GM18909 (cell line): ENCODE results near the gene CASP4.
"Not testable (repeated sequence)": the region's sequence is repeated elsewhere in the genome, so short reads cannot be mapped to it uniquely, and the experiment has no call there.

Experiments
- ATAC-seq: cut with Tn5 transposase; IDR thresholded peaks from one replicate; pipeline ENCODE4 v1.9.1; 2021; ENCODE audit warnings: mild to moderate bottlenecking; ENCODE audit not compliant: unreplicated experiment, poor library complexity

CASP4 gene

GRCh38 chr11:104962852-104963251 is 5.5 kb downstream of the CASP4 start:
- no peak for ATAC-seq

- no peak for ATAC-seq
Observed at GRCh38 chr11:104957280-104957679, 11.1 kb downstream of the CASP4 start.

- ATAC-seq: no peak
Observed at GRCh38 chr11:104956528-104956927, 11.8 kb downstream of the CASP4 start.

- ATAC-seq: peak; percentile 96
Observed at GRCh38 chr11:104946907-104947306, 21.5 kb downstream of the CASP4 start.

- no peak for ATAC-seq
Observed at GRCh38 chr11:104944076-104944475, 24.3 kb downstream of the CASP4 start.

GRCh38 chr11:104943561-104943960 is 24.8 kb downstream of the CASP4 start:
- ATAC-seq: no peak

GRCh38 chr11:104934594-104934993 is 33.8 kb downstream of the CASP4 start:
- ATAC-seq: no peak

- ATAC-seq: not testable (repeated sequence)
Observed at GRCh38 chr11:104934073-104934472, 34.3 kb downstream of the CASP4 start.

GRCh38 chr11:104928811-104929210 is 39.6 kb downstream of the CASP4 start:
- ATAC-seq: no peak

- ATAC-seq: no peak
Observed at GRCh38 chr11:104926771-104927611, 41.4 kb downstream of the CASP4 start.

GRCh38 chr11:104925850-104926249 is 42.5 kb downstream of the CASP4 start:
- no peak for ATAC-seq

GRCh38 chr11:104918113-104918824 is 50.1 kb downstream of the CASP4 start:
- peak; percentile 73 for ATAC-seq

- ATAC-seq: peak; percentile 41
Observed at GRCh38 chr11:104917271-104918112, 50.9 kb downstream of the CASP4 start.

GRCh38 chr11:104916442-104916841 is 51.9 kb downstream of the CASP4 start:
- no peak for ATAC-seq

GRCh38 chr11:104912102-104912501 is 56.3 kb downstream of the CASP4 start:
- ATAC-seq: no peak

GRCh38 chr11:104908186-104908531 is 60.2 kb downstream of the CASP4 start:
- no peak for ATAC-seq

GRCh38 chr11:104907521-104908185 is 60.7 kb downstream of the CASP4 start:
- ATAC-seq: peak; percentile 92

- no peak for ATAC-seq
Observed at GRCh38 chr11:104905271-104905670, 63.1 kb downstream of the CASP4 start.

GRCh38 chr11:104899226-104899625 is 69.1 kb downstream of the CASP4 start:
- ATAC-seq: no peak

- peak; percentile 4 for ATAC-seq
Observed at GRCh38 chr11:104898685-104899013, 69.7 kb downstream of the CASP4 start.
